Trophoblast cell (in vitro differentiated cells and primary cell): ENCODE results near the gene BBS4.

ENCODE experiments used
- DNase-seq, 2 donors: peaks; one replicate each; pipeline ENCODE4 v3.0.0-alpha.2; 2016
- H2AFZ ChIP-seq: 2 replicates; pipeline ENCODE4 v1.6.1; 2013; ENCODE audit warnings: low read length, moderate library complexity, mild to moderate bottlenecking; ENCODE audit not compliant: insufficient read depth, poor library complexity
- H2AK5ac ChIP-seq: 2 replicates; pipeline ENCODE4 v1.6.1; 2013; ENCODE audit warnings: mild to moderate bottlenecking, low read length
- H2BK120ac ChIP-seq: 2 replicates; pipeline ENCODE4 v1.6.1; 2013; ENCODE audit warnings: low read length, mild to moderate bottlenecking, moderate library complexity; ENCODE audit not compliant: insufficient read depth, poor library complexity
- H2BK12ac ChIP-seq: 2 replicates; pipeline ENCODE4 v1.6.1; 2013; ENCODE audit warnings: mild to moderate bottlenecking, low read length, moderate library complexity
- H2BK5ac ChIP-seq: 2 replicates; pipeline ENCODE4 v1.6.1; 2013; ENCODE audit warnings: low read length, low read depth, moderate library complexity, mild to moderate bottlenecking; ENCODE audit not compliant: poor library complexity
- H3K14ac ChIP-seq: 2 replicates; pipeline ENCODE4 v1.6.1; 2013; ENCODE audit warnings: mild to moderate bottlenecking, low read length
- H3K18ac ChIP-seq: 2 replicates; pipeline ENCODE4 v1.6.1; 2013; ENCODE audit warnings: mild to moderate bottlenecking, low read length
- H3K23ac ChIP-seq: 2 replicates; pipeline ENCODE4 v1.6.1; 2013; ENCODE audit warnings: low read length
- H3K27ac ChIP-seq: 2 replicates; pipeline ENCODE4 v1.5.1; 2013; ENCODE audit warnings: low read depth, mild to moderate bottlenecking, inconsistent platforms, low read length, moderate library complexity
- H3K27me3 ChIP-seq: 2 replicates; pipeline ENCODE4 v1.6.1; 2013; ENCODE audit warnings: inconsistent platforms, mild to moderate bottlenecking, low read length, moderate library complexity; ENCODE audit not compliant: insufficient read depth
- H3K36me3 ChIP-seq, 2 experiments: 1 replicate in 1 of 2; 2 replicates in 1 of 2; pipeline ENCODE4 v1.6.1; 2013; ENCODE audit warnings: low read length in 2 of 2, mild to moderate bottlenecking in 2 of 2, moderate library complexity in 1 of 2; ENCODE audit not compliant: insufficient read depth in 2 of 2, control insufficient read depth in 1 of 2
- H3K4ac ChIP-seq: 2 replicates; pipeline ENCODE4 v1.6.1; 2013; ENCODE audit warnings: low read depth, mild to moderate bottlenecking, low read length, moderate library complexity
- H3K4me1 ChIP-seq, 2 experiments: 1 replicate in 1 of 2; 2 replicates in 1 of 2; pipeline ENCODE4 v1.6.1; 2013; ENCODE audit warnings: low read length in 2 of 2, mild to moderate bottlenecking in 2 of 2, moderate library complexity in 1 of 2; ENCODE audit not compliant: insufficient read depth in 2 of 2, control insufficient read depth in 1 of 2
- H3K4me2 ChIP-seq: 2 replicates; pipeline ENCODE4 v1.6.1; 2013; ENCODE audit warnings: inconsistent platforms, mild to moderate bottlenecking, low read length, moderate library complexity
- H3K4me3 ChIP-seq: 2 replicates; pipeline ENCODE4 v1.5.1; 2013; ENCODE audit warnings: mild to moderate bottlenecking, low read depth, low read length, inconsistent platforms
- H3K79me1 ChIP-seq: one replicate; pipeline ENCODE4 v1.6.1; 2013; ENCODE audit warnings: low read length
- H3K79me2 ChIP-seq: 2 replicates; pipeline ENCODE4 v1.6.1; 2013; ENCODE audit warnings: low read length, mild to moderate bottlenecking; ENCODE audit not compliant: control insufficient read depth, insufficient read depth, poor library complexity
- H3K9ac ChIP-seq: 2 replicates; pipeline ENCODE4 v1.6.1; 2013; ENCODE audit warnings: mild to moderate bottlenecking, low read length
- H3K9me3 ChIP-seq: 2 replicates; pipeline ENCODE4 v1.6.1; 2013; ENCODE audit warnings: low read depth, mild to moderate bottlenecking, control low read depth, inconsistent platforms, low read length; ENCODE audit not compliant: insufficient read depth
- H4K12ac ChIP-seq: 2 replicates; pipeline ENCODE4 v1.6.1; 2013; ENCODE audit warnings: low read depth, mild to moderate bottlenecking, low read length, moderate library complexity
- H4K8ac ChIP-seq: 2 replicates; pipeline ENCODE4 v1.6.1; 2013; ENCODE audit warnings: low read depth, mild to moderate bottlenecking, low read length, moderate library complexity
- H4K91ac ChIP-seq: one replicate; pipeline ENCODE4 v1.6.1; 2013; ENCODE audit warnings: low read depth, mild to moderate bottlenecking, low read length, moderate library complexity
- WGBS: extraction: QIAGEN DNeasy Blood & Tissue Kit; methylation state at CpG from one replicate; pipeline ENCODE4 v1.1.7; 2013; ENCODE audit warnings: missing lambda C conversion rate; ENCODE audit not compliant: insufficient read length, insufficient coverage; ENCODE audit errors: extremely low coverage; 5-methylcytosine and 5-hydroxymethylcytosine counted together

BBS4 gene

DNA sequence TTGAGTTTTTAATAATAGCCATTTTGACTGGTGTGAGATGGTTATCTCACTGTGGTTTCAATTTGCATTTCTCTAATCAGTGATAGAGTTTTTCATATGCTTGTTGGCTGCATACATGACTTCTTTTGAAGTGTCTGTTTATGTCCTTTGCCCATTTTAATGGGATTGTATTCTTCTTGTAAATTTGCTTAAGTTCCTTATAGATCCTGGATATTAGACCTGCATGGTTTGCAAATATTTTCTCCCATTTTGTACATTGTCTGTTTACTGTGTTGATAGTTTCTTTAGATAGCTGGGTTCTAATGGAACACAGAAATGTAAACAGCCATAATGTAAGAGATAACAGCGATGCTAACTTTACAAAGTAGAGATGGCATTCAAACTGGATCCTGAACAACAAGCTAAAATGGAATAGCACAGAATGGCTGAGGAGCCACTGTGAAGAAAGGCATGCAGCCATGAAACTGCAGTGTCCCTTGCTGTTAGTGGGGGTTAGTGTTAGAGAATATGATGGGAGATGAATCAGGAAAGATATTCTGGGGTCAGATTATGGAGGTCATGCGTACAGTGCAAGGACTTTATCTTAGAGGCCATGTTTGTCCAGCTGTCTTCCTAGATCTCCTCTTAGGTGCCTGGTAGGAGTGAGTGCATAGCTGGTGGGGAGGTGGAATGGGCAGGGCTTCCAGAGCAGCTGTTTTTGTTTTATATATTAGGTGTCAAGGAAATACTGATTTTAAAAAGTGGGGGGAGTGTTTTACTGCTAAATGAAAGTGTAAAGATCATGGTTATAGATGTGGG lies 48.1 kb downstream of the BBS4 start:
- Histone ChIP-seq H3K23ac (no peak overlapping the region), H3K79me1 (no peaks in the 10 kb centered on the region), H3K4ac (no peak overlapping the region), H4K8ac (no peak overlapping the region), H2AK5ac (no peak overlapping the region), H2AFZ (no peak overlapping the region), H3K9me3 (no peaks in the 10 kb centered on the region), H3K79me2 (no peaks in the 10 kb centered on the region), H3K36me3 (peaks cover 3 to 18% of the 10 kb centered on the region in 2 experiments), H3K27me3 (no peaks in the 10 kb centered on the region), H3K4me3 (no peak overlapping the region), H3K18ac (no peak overlapping the region), H4K91ac (no peak overlapping the region), H2BK120ac (no peak overlapping the region), H3K14ac (no peak overlapping the region), H4K12ac (no peak overlapping the region), H3K4me1 (no peaks in the 10 kb centered on the region), H2BK5ac (no peak overlapping the region), H3K27ac (no peak overlapping the region), H3K4me2 (no peak overlapping the region), H3K9ac (no peak overlapping the region), H2BK12ac (no peak overlapping the region)
- WGBS, result no CpG with 5 or more reads among the region's 2 CpGs
- peak in 1 of 2 donors; percentile 10 for DNase-seq

DNA sequence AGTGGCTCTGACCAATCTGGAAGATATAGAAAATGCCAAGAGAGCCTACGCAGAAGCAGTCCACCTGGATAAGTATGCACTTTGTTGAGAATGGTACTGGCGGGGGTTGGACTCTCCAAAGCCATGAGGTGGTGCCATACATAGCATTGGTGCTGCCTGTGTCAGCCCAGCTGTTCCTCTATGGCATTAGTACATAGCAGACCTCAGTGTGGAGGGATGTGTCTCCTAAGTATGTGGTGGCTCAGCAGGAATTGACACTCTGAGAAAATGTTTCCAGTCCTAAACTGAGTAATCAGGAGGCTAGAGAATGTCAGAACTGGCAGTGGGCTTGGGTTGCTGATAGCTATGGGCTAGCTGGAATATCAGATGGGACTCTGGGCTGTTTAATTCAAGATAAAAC lies 49.1 kb downstream of the BBS4 start:
- peaks cover 3 to 18% of the 10 kb centered on the region in 2 experiments for H3K36me3 ChIP-seq
- H3K14ac ChIP-seq, result no peak overlapping the region
- no peak overlapping the region for H3K4me2 ChIP-seq
- no peak overlapping the region for H3K9ac ChIP-seq
- H2AFZ ChIP-seq, result no peak overlapping the region
- H3K79me1 ChIP-seq, result no peaks in the 10 kb centered on the region
- no peak overlapping the region for H2BK120ac ChIP-seq
- no peak overlapping the region for H2BK12ac ChIP-seq
- no peak overlapping the region for H3K27ac ChIP-seq
- no peak overlapping the region for H3K4ac ChIP-seq
- H4K12ac ChIP-seq, result no peak overlapping the region
- H3K4me3 ChIP-seq, result no peak overlapping the region
- H4K91ac ChIP-seq, result no peak overlapping the region
- H4K8ac ChIP-seq, result no peak overlapping the region
- WGBS, result no CpG with 5 or more reads among the region's 2 CpGs
- no peak overlapping the region for H3K23ac ChIP-seq
- no peak overlapping the region for H2AK5ac ChIP-seq
- no peak overlapping the region for H2BK5ac ChIP-seq
- H3K18ac ChIP-seq, result no peak overlapping the region
- no peaks in the 10 kb centered on the region for H3K27me3 ChIP-seq
- no peaks in the 10 kb centered on the region for H3K79me2 ChIP-seq
- no peaks in the 10 kb centered on the region for H3K4me1 ChIP-seq
- H3K9me3 ChIP-seq, result no peaks in the 10 kb centered on the region
- DNase-seq, result no peak

DNA sequence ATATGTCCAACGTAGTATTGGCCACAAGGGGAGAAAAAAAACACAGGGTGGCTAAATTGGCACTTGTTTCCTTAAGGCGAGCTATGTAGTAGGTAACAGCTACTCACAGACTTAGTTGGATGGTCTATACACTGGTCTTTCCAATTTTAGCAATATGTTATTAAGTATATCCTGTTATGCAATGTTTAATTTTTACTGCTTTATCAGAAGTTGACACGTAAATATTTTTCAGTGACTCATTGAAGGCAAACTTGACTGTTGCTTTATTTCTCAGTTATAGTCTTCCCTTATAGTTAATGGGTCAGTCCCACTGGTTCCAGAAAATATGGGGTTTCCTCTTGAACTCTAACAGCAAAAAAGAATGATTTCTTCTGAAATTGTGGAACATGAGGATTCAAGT lies 51.1 kb downstream of the BBS4 start:
- Histone ChIP-seq H3K27me3 (no peaks in the 10 kb centered on the region), H2AFZ (no peak overlapping the region), H3K23ac (no peak overlapping the region), H3K9me3 (no peaks in the 10 kb centered on the region), H3K4ac (no peak overlapping the region), H2AK5ac (no peak overlapping the region), H4K8ac (no peak overlapping the region), H2BK5ac (no peak overlapping the region), H2BK12ac (no peak overlapping the region), H3K4me3 (no peak overlapping the region), H3K9ac (no peak overlapping the region), H3K79me2 (no peaks in the 10 kb centered on the region), H3K4me1 (no peaks in the 10 kb centered on the region), H3K27ac (no peak overlapping the region), H2BK120ac (no peak overlapping the region), H3K4me2 (no peak overlapping the region), H3K79me1 (no peaks in the 10 kb centered on the region), H4K12ac (no peak overlapping the region), H3K18ac (no peak overlapping the region), H4K91ac (no peak overlapping the region), H3K14ac (no peak overlapping the region), H3K36me3 (peaks cover 3 to 14% of the 10 kb centered on the region in 2 experiments)
- DNase-seq, result no peak
- no CpG with 5 or more reads among the region's 3 CpGs for WGBS

DNA sequence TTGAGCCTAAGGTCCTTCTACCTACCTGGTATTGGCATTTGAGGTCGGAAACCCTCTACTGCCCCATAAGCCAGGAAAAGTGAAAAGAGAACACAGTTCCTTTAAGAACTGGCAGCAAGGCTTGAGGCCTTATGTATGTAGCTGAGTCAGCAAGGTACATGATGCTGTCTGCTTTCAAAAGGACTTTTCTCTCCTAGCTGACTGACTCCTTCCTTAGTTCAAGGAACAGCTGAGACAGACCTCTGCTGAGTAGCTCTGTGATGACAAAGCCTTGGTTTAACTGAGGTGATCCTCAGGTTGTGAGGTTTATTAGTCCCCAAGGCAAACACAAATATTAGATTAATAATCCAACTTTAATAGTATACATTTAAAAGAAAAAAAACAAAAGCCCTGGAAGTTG lies 51.7 kb downstream of the BBS4 start:
- H2AFZ ChIP-seq, result no peak overlapping the region
- no peak overlapping the region for H4K8ac ChIP-seq
- H3K4me2 ChIP-seq, result no peak overlapping the region
- H3K14ac ChIP-seq, result no peak overlapping the region
- no peaks in the 10 kb centered on the region for H3K79me1 ChIP-seq
- no peak overlapping the region for H4K12ac ChIP-seq
- H3K4me3 ChIP-seq, result no peak overlapping the region
- no peak overlapping the region for H4K91ac ChIP-seq
- H3K9ac ChIP-seq, result no peak overlapping the region
- no peaks in the 10 kb centered on the region for H3K4me1 ChIP-seq
- no peaks in the 10 kb centered on the region for H3K27me3 ChIP-seq
- no peak overlapping the region for H2BK12ac ChIP-seq
- no CpG with 5 or more reads among the region's 1 CpG for WGBS
- H3K36me3 ChIP-seq, result peaks cover 3 to 14% of the 10 kb centered on the region in 2 experiments
- H3K79me2 ChIP-seq, result no peaks in the 10 kb centered on the region
- H3K27ac ChIP-seq, result no peak overlapping the region
- H3K4ac ChIP-seq, result no peak overlapping the region
- no peaks in the 10 kb centered on the region for H3K9me3 ChIP-seq
- H2BK120ac ChIP-seq, result no peak overlapping the region
- no peak overlapping the region for H2BK5ac ChIP-seq
- DNase-seq, result peak in 1 of 2 donors; percentile 5
- no peak overlapping the region for H3K23ac ChIP-seq
- H3K18ac ChIP-seq, result no peak overlapping the region
- no peak overlapping the region for H2AK5ac ChIP-seq
